SU-DHL-6 (cell line): ENCODE data around the gene BNIP5.

Source experiments
- H2AFZ ChIP-seq: fragments of 200-600 bp; sonication (generic); 2 replicates; pipeline ENCODE4 v1.6.1; 2014; ENCODE audit warnings: low read depth, mild to moderate bottlenecking, moderate library complexity, mixed read lengths, antibody characterized with exemption, low read length; ENCODE audit not compliant: severe bottlenecking
- H3F3A ChIP-seq: fragments of 200-600 bp; shearing (Covaris generic); 2 replicates; pipeline ENCODE4 v1.6.0; 2016; ENCODE audit warnings: antibody characterized with exemption, mild to moderate bottlenecking; ENCODE audit not compliant: insufficient read depth
- H3K27ac ChIP-seq: fragments of 200-600 bp; sonication (generic); 2 replicates; pipeline ENCODE4 v1.5.1; 2016; ENCODE audit warnings: low read depth, mild to moderate bottlenecking, low read length, moderate library complexity, mixed read lengths
- H3K27me3 ChIP-seq: fragments of 200-600 bp; sonication (generic), shearing (Covaris generic); 2 replicates; pipeline ENCODE4 v1.6.0; 2014; ENCODE audit warnings: mild to moderate bottlenecking, low read length
- H3K36me3 ChIP-seq: fragments of 200-600 bp; sonication (generic); 2 replicates; pipeline ENCODE4 v1.6.1; 2014; ENCODE audit warnings: mild to moderate bottlenecking, low read length, mixed read lengths
- H3K4me2 ChIP-seq: fragments of 300-600, 200-600 bp; shearing (Covaris generic), sonication (generic); 2 replicates; pipeline ENCODE4 v1.6.0; 2014; ENCODE audit warnings: low read length, low read depth, mild to moderate bottlenecking; ENCODE audit not compliant: poor library complexity, severe bottlenecking
- H3K4me3 ChIP-seq: fragments of 200-600 bp; sonication (generic); 2 replicates; pipeline ENCODE4 v1.5.1; 2014; ENCODE audit warnings: antibody characterized with exemption, low read length, mild to moderate bottlenecking, mixed read lengths; ENCODE audit not compliant: insufficient read depth, poor library complexity, severe bottlenecking
- H3K79me2 ChIP-seq: fragments of 200-600 bp; sonication (generic); 2 replicates; pipeline ENCODE4 v1.6.1; 2014; ENCODE audit warnings: mild to moderate bottlenecking, low read length, moderate library complexity; ENCODE audit not compliant: insufficient read depth
- H3K9ac ChIP-seq: fragments of 200-600 bp; sonication (generic); 2 replicates; pipeline ENCODE4 v1.7.0; 2014; ENCODE audit warnings: mild to moderate bottlenecking, low read length
- H3K9me2 ChIP-seq: fragments of 200-600 bp; sonication (generic); replicated peaks from 2 replicates; pipeline ENCODE4 v1.6.1; 2014; ENCODE audit warnings: low read length; ENCODE audit not compliant: insufficient read depth
- H3K9me3 ChIP-seq: fragments of 200-600 bp; sonication (generic); 2 replicates; pipeline ENCODE4 v1.6.1; 2014; ENCODE audit warnings: low read length, mixed read lengths; ENCODE audit not compliant: insufficient read depth
- H4K20me1 ChIP-seq: fragments of 200-600 bp; sonication (generic); 2 replicates; pipeline ENCODE4 v1.6.1; 2014; ENCODE audit warnings: low read depth, mild to moderate bottlenecking, antibody characterized with exemption, low read length, moderate library complexity, mixed read lengths
- CTCF ChIP-seq: fragments of 200-600 bp; sonication (generic); IDR thresholded peaks from one replicate; pipeline ENCODE4 v1.5.1; 2017; ENCODE audit warnings: antibody characterized with exemption, mild to moderate bottlenecking, low read length, moderate library complexity; ENCODE audit not compliant: insufficient read depth, poor library complexity, severe bottlenecking
- EZH2phosphoT487 ChIP-seq: fragments of 200-600 bp; sonication (generic), shearing (Covaris generic); conservative IDR thresholded peaks from 2 replicates; pipeline ENCODE4 v1.6.1; 2018; ENCODE audit warnings: mild to moderate bottlenecking, antibody characterized with exemption, low read length, moderate library complexity, mixed read lengths

The BNIP5 gene

GRCh38 chr6:36381502-36382389 is 45.1 kb upstream of the BNIP5 start:
- H2AFZ ChIP-seq, result no peak overlapping the region

GRCh38 chr6:36380166-36380565 is 43.5 kb upstream of the BNIP5 start:
- no peak overlapping the region for H3K4me2 ChIP-seq
- no peaks in the 10 kb centered on the region for H3K27me3 ChIP-seq
- no peaks in the 10 kb centered on the region for H3K79me2 ChIP-seq
- H3K9me3 ChIP-seq, result no peaks in the 10 kb centered on the region
- H3K9ac ChIP-seq, result no peak overlapping the region
- H3K36me3 ChIP-seq, result no peaks in the 10 kb centered on the region
- TF ChIP-seq EZH2phosphoT487 (no peak), CTCF (no peak)
- no peak overlapping the region for H3K4me3 ChIP-seq
- H3K9me2 ChIP-seq, result no peaks in the 10 kb centered on the region
- H3K27ac ChIP-seq, result no peak overlapping the region
- H2AFZ ChIP-seq, result no peak overlapping the region
- H3F3A ChIP-seq, result no peaks in the 10 kb centered on the region
- no peaks in the 10 kb centered on the region for H4K20me1 ChIP-seq

More at GRCh38 chr6:36381502-36382389, 45.1 kb upstream of the BNIP5 start:
- no peak overlapping the region for H3K27ac ChIP-seq
- no peaks in the 10 kb centered on the region for H4K20me1 ChIP-seq
- no peaks in the 10 kb centered on the region for H3K27me3 ChIP-seq
- no peak overlapping the region for H3K4me3 ChIP-seq
- no peaks in the 10 kb centered on the region for H3K9me2 ChIP-seq
- no peaks in the 10 kb centered on the region for H3K9me3 ChIP-seq
- H3K36me3 ChIP-seq, result no peaks in the 10 kb centered on the region
- H3K4me2 ChIP-seq, result no peak overlapping the region
- no peaks in the 10 kb centered on the region for H3F3A ChIP-seq
- H3K9ac ChIP-seq, result no peak overlapping the region
- no peaks in the 10 kb centered on the region for H3K79me2 ChIP-seq
- TF ChIP-seq CTCF (no peak), EZH2phosphoT487 (no peak)

GRCh38 chr6:36378936-36379335 is 42.2 kb upstream of the BNIP5 start:
- Histone ChIP-seq H3K9me3 (no peaks in the 10 kb centered on the region), H3K36me3 (no peaks in the 10 kb centered on the region), H3K27ac (no peak overlapping the region), H3K9ac (no peak overlapping the region), H2AFZ (no peak overlapping the region), H3K4me3 (no peak overlapping the region), H3K79me2 (no peaks in the 10 kb centered on the region), H3K27me3 (no peaks in the 10 kb centered on the region), H3F3A (no peaks in the 10 kb centered on the region), H3K9me2 (no peaks in the 10 kb centered on the region), H4K20me1 (no peaks in the 10 kb centered on the region), H3K4me2 (no peak overlapping the region)
- TF ChIP-seq EZH2phosphoT487, result no peak
- no peak for TF ChIP-seq CTCF
